CD4-positive, alpha-beta T cell treated with Interleukin-21 for 1 hour (primary cell): ENCODE results near the gene DCC.

Source experiments
- DNase-seq: peaks from one replicate; pipeline ENCODE4 v3.0.0-alpha.2; 2020

Gene DCC

GRCh38 chr18:53281406-53281805, 941.4 kb downstream of the DCC start:
- DNase-seq = no peak

- DNase-seq = no peak
Measured at GRCh38 chr18:53283708-53284107, 943.7 kb downstream of the DCC start.

GRCh38 chr18:53305461-53305860, 965.5 kb downstream of the DCC start:
- no peak for DNase-seq

GRCh38 chr18:53319628-53320027, 979.6 kb downstream of the DCC start:
- no peak for DNase-seq

GRCh38 chr18:53322163-53322562, 982.2 kb downstream of the DCC start:
- no peak for DNase-seq

- no peak for DNase-seq
Measured at GRCh38 chr18:53324353-53324752, 984.4 kb downstream of the DCC start.

GRCh38 chr18:53360501-53361443, 1020.8 kb downstream of the DCC start:
- no peak for DNase-seq

GRCh38 chr18:53375621-53376020, 1035.6 kb downstream of the DCC start:
- no peak for DNase-seq

GRCh38 chr18:53380063-53380639, 1040.2 kb downstream of the DCC start:
- no peak for DNase-seq

GRCh38 chr18:53382870-53383269, 1042.9 kb downstream of the DCC start:
- DNase-seq = no peak

- DNase-seq = no peak
Measured at GRCh38 chr18:53385889-53386288, 1045.9 kb downstream of the DCC start.

GRCh38 chr18:53387581-53387980, 1047.6 kb downstream of the DCC start:
- no peak for DNase-seq

GRCh38 chr18:53402670-53403069, 1062.7 kb downstream of the DCC start:
- DNase-seq = no peak

GRCh38 chr18:53408271-53408670, 1068.3 kb downstream of the DCC start:
- DNase-seq = no peak

- no peak for DNase-seq
Measured at GRCh38 chr18:53411511-53411910, 1071.5 kb downstream of the DCC start.

GRCh38 chr18:53417003-53417402, 1077.0 kb downstream of the DCC start:
- no peak for DNase-seq

GRCh38 chr18:53421869-53422268, 1081.9 kb downstream of the DCC start:
- DNase-seq = no peak

GRCh38 chr18:53422896-53423295, 1082.9 kb downstream of the DCC start:
- DNase-seq = no peak

GRCh38 chr18:53426666-53427184, 1086.7 kb downstream of the DCC start:
- DNase-seq = no peak

GRCh38 chr18:53441761-53442414, 1101.9 kb downstream of the DCC start:
- DNase-seq = no peak

GRCh38 chr18:53442415-53442783, 1102.4 kb downstream of the DCC start:
- DNase-seq = no peak

GRCh38 chr18:53443336-53443735, 1103.3 kb downstream of the DCC start:
- no peak for DNase-seq

GRCh38 chr18:53443831-53444230, 1103.8 kb downstream of the DCC start:
- DNase-seq = no peak

- DNase-seq = no peak
Measured at GRCh38 chr18:53451902-53452301, 1111.9 kb downstream of the DCC start.
